CD4-positive, alpha-beta memory T cell (primary cell): ENCODE results near the gene GRPR. TPM values are rescaled to one million over a fixed set of nuclear protein-coding genes. Genes with fewer than 3 reads are reported as not detected.
A peak's percentile ranks its signal among the peaks of the same experiment; 100 is the strongest.

Experiments used
- CTCF ChIA-PET: fragments of 350-600 bp; sonication (Branson Sonifier 250); formaldehyde crosslinking; loops from one replicate; lab custom pipeline; 2021; ENCODE audit warnings: inconsistent platforms; ENCODE audit not compliant: partially characterized antibody; lab: Charles Lee
- POLR2A ChIA-PET: fragments of 350-600 bp; sonication (Branson Sonifier 250); formaldehyde crosslinking; loops from one replicate; lab custom pipeline; 2021; ENCODE audit not compliant: partially characterized antibody; lab: Charles Lee
- DNase-seq, 5 donors: peaks; one replicate each; pipeline versions ENCODE4 v3.0.0 to v3.0.0-alpha.2; 2020 to 2022; ENCODE audit warnings: mixed read lengths in 1 of 5
- H3K27ac ChIP-seq: one replicate; pipeline ENCODE4 v1.7.0; 2013; ENCODE audit warnings: low read depth, low read length
- H3K27me3 ChIP-seq: 2 replicates; pipeline ENCODE4 v1.7.0; 2013; ENCODE audit warnings: mild to moderate bottlenecking, low read length, moderate library complexity; ENCODE audit not compliant: insufficient read depth
- H3K36me3 ChIP-seq: 2 replicates; pipeline ENCODE4 v1.7.0; 2013; ENCODE audit warnings: mild to moderate bottlenecking, low read length, moderate library complexity; ENCODE audit not compliant: insufficient read depth
- H3K4me1 ChIP-seq: 2 replicates; pipeline ENCODE4 v1.7.0; 2013; ENCODE audit warnings: mild to moderate bottlenecking, low read length, moderate library complexity; ENCODE audit not compliant: insufficient read depth
- H3K4me3 ChIP-seq, 2 donors: one replicate each; pipeline ENCODE4 v1.7.0; 2013; ENCODE audit warnings: low read length in 2 of 2, mild to moderate bottlenecking in 1 of 2
- H3K9me3 ChIP-seq, 2 donors: one replicate each; pipeline ENCODE4 v1.7.0; 2013; ENCODE audit warnings: low read length in 2 of 2, control low read depth in 1 of 2; ENCODE audit not compliant: control insufficient read depth in 1 of 2
- H3K27ac Mint-ChIP-seq, 7 donors: one replicate each; pipeline ENCODE4 v1.8.0; 2020 to 2021; ENCODE audit warnings: mixed read lengths in 7 of 7, mild to moderate bottlenecking in 6 of 7, inconsistent platforms in 3 of 7, moderate library complexity in 3 of 7
- H3K27me3 Mint-ChIP-seq, 2 donors: one replicate each; pipeline ENCODE4 v1.8.0; 2020 to 2021; ENCODE audit warnings: mixed read lengths in 2 of 2
- H3K36me3 Mint-ChIP-seq, 2 donors: one replicate each; pipeline ENCODE4 v1.8.0; 2020 to 2021; ENCODE audit warnings: mixed read lengths in 2 of 2, inconsistent platforms in 1 of 2, mild to moderate bottlenecking in 1 of 2
- H3K4me1 Mint-ChIP-seq, 4 donors: one replicate each; pipeline ENCODE4 v1.8.0; 2020 to 2021; ENCODE audit warnings: mixed read lengths in 4 of 4, mild to moderate bottlenecking in 1 of 4
- H3K4me3 Mint-ChIP-seq, 8 donors: one replicate each; pipeline ENCODE4 v1.8.0; 2020 to 2021; ENCODE audit warnings: mixed read lengths in 8 of 8, mild to moderate bottlenecking in 7 of 8, moderate library complexity in 6 of 8, inconsistent platforms in 3 of 8
- H3K9me3 Mint-ChIP-seq, 8 donors: one replicate each; pipeline ENCODE4 v1.8.0; 2020 to 2021; ENCODE audit warnings: mixed read lengths in 8 of 8, mild to moderate bottlenecking in 5 of 8, inconsistent platforms in 3 of 8, moderate library complexity in 1 of 8
- intact Hi-C: fragments of 100-400 bp; cut with micrococcal nuclease; formaldehyde crosslinking; loops from one replicate; pipeline ENCODE4 v1.15.1; 2023
- polyA plus RNA-seq, 2 donors: library from polyadenylated mRNA; unstranded; fragments of 300-500 nt; fragmentation: Illumina TruSeq; gene quantifications; one replicate each; pipeline ENCODE4 v1.2.3, GENCODE V29; 2021
- total RNA-seq, 2 experiments: library from RNA; stranded (reverse); gene quantifications; one replicate each; pipeline ENCODE4 v1.2.3, GENCODE V29; 2021

The GRPR gene
- total and polyA plus RNA-seq, 4 experiments from 2014 or later: 0.23 to 0.33 (median 0.24) TPM; not detected in 1

DNA sequence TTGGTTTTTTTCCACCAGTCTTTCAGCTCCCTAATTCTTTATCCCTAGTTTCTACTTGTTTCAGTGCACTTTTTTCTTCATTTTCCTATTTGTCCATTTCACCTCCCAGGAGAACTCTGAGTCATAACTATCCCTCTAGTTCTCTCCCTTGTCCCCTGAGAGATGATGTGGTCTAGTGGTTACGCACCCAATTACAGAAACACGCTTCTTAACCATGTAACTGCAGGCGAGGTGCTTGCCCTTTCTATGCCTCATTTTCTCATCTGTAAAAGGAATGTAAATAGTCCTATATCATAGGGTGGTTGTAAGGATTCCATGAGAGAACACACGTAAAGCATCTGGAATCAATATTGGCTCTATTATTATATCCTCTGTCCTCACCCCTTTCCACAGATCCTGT, 8.8 kb upstream of the GRPR start:
- DNase-seq: no peak
- ChIA-PET CTCF (interaction anchor here (0.6 kb wide), 1 partner anchor 556 kb away, joined by 3 read pairs; no protein-coding TSS in a partner anchor), POLR2A (no interaction called here)
- no peaks in the 10 kb centered on the region for H3K4me1 ChIP-seq
- H3K4me3 Mint-ChIP-seq: no peak overlapping the region
- no peaks in the 10 kb centered on the region for H3K36me3 ChIP-seq
- H3K27me3 ChIP-seq: no peaks in the 10 kb centered on the region
- H3K36me3 Mint-ChIP-seq: no peaks in the 10 kb centered on the region
- H3K27me3 Mint-ChIP-seq: no peaks in the 10 kb centered on the region
- H3K9me3 ChIP-seq: no peaks in the 10 kb centered on the region
- intact Hi-C loops: no loop called here
- H3K27ac Mint-ChIP-seq: no peak overlapping the region
- no peaks in the 10 kb centered on the region for H3K4me1 Mint-ChIP-seq
- no peak overlapping the region for H3K27ac ChIP-seq
- no peak overlapping the region for H3K4me3 ChIP-seq
- peaks cover 0 to 7% (median 1%) of the 10 kb centered on the region in 8 donors for H3K9me3 Mint-ChIP-seq

DNA sequence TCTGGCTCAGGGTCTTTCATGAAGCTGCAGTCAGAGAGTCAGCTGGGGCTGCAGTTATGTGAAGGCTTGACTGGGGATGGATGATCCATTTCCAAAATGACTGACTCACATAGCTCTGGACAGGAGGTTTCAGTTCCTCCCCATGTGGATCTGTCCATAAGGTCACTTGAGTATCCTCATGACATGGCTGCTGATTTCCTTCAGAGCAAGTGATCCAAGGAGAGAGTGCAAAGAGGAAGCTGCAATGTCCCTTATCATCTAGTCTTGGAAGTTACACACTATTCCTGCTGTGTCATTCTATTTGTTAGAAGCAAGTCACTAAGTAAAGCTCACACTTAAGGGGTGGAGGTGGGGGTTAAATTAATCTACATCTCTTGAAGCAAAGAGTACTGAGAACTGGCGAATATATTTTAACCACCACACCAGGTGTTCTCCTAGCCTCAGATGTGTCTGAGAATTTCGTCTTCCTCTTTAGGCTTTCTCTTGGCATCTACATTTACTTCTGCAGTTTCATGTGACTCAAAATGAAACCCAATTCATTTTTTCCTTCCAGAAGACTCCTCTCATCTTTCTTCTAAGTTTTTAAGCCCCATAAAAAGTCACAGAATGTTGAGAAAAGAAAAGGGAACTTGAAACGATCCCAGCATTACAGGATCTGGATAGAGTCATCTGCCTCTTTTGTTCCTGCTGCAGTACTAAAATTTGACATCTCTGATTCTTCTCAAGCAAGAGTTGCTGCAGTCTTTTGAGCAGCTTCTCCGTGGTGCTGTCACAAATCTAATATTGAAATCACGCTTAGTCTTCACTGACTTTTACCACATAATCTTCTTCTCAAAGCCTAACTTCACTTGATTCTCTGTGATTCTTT, 3.8 kb upstream of the GRPR start:
- H3K9me3 ChIP-seq: no peaks in the 10 kb centered on the region
- DNase-seq: no peak
- ChIA-PET POLR2A (no interaction called here), CTCF (no interaction called here)
- no peak overlapping the region for H3K27ac ChIP-seq
- no peaks in the 10 kb centered on the region for H3K4me1 ChIP-seq
- intact Hi-C loops: loop anchor here (10.0 kb wide), 1 partner anchor 435 kb away; no protein-coding TSS in a partner anchor
- no peaks in the 10 kb centered on the region for H3K27me3 ChIP-seq
- Mint-ChIP-seq H3K9me3 (peaks cover 0 to 7% (median 0%) of the 10 kb centered on the region in 8 donors), H3K4me1 (peaks cover 4 to 11% (median 7%) of the 10 kb centered on the region in 4 donors), H3K36me3 (no peaks in the 10 kb centered on the region), H3K4me3 (peak overlapping the region in 1 of 8 donors; percentile 10), H3K27me3 (peaks cover 1 to 5% of the 10 kb centered on the region in 2 donors), H3K27ac (no peak overlapping the region)
- H3K36me3 ChIP-seq: no peaks in the 10 kb centered on the region
- H3K4me3 ChIP-seq: no peak overlapping the region

DNA sequence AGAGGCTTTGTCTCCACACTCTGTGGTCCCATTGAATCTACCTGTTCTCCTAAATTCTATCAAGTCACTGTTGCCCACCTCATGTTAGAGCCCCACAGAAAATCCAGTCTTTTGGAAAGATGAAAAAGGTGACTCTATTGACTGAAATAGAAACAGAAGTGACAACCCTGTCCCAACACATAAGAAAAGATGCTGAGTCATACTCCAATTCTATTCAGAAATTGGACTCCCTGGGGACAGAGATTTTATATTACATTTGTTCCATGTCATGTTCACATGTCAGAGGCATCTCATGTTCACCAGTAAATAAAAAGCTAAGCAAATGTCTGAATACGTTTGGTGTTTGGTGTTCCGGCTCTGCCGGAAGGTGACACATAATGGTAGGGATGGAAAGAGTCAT, 2.9 kb upstream of the GRPR start:
- CTCF ChIA-PET: no interaction called here

GRCh38 chrX:16124201-16124600, 836 bp downstream of the GRPR start:
- Histone ChIP-seq H3K4me3 (no peak overlapping the region), H3K27me3 (no peaks in the 10 kb centered on the region), H3K27ac (no peak overlapping the region), H3K9me3 (no peaks in the 10 kb centered on the region), H3K36me3 (no peaks in the 10 kb centered on the region), H3K4me1 (no peaks in the 10 kb centered on the region)
- ChIA-PET POLR2A (no interaction called here), CTCF (interaction anchor here (1.7 kb wide), 1 partner anchor 14 kb away, joined by 3 read pairs; no protein-coding TSS in a partner anchor)
- Mint-ChIP-seq H3K4me3 (no peak overlapping the region), H3K9me3 (no peaks in the 10 kb centered on the region), H3K27me3 (peaks cover 3 to 7% of the 10 kb centered on the region in 2 donors), H3K36me3 (no peaks in the 10 kb centered on the region), H3K27ac (no peak overlapping the region), H3K4me1 (peaks cover 4 to 11% (median 7%) of the 10 kb centered on the region in 4 donors)
- no peak for DNase-seq
- intact Hi-C loops: loop anchor here (10.0 kb wide), 1 partner anchor 439 kb away; no protein-coding TSS in a partner anchor

More for the DNA sequence above, 2.9 kb upstream of the GRPR start:
- Histone ChIP-seq H3K27ac (no peak overlapping the region), H3K4me3 (no peak overlapping the region), H3K36me3 (no peaks in the 10 kb centered on the region), H3K9me3 (no peaks in the 10 kb centered on the region), H3K4me1 (no peaks in the 10 kb centered on the region), H3K27me3 (no peaks in the 10 kb centered on the region)
- intact Hi-C loops: loop anchor here (10.0 kb wide), 1 partner anchor 436 kb away; no protein-coding TSS in a partner anchor
- no peak for DNase-seq
- H3K4me1 Mint-ChIP-seq: peaks cover 4 to 11% (median 7%) of the 10 kb centered on the region in 4 donors
- peaks cover 0 to 7% (median 0%) of the 10 kb centered on the region in 8 donors for H3K9me3 Mint-ChIP-seq
- H3K4me3 Mint-ChIP-seq: peak overlapping the region in 1 of 8 donors; percentile 40
- H3K27me3 Mint-ChIP-seq: peaks cover 1 to 5% of the 10 kb centered on the region in 2 donors
- H3K27ac Mint-ChIP-seq: no peak overlapping the region
- H3K36me3 Mint-ChIP-seq: no peaks in the 10 kb centered on the region
- POLR2A ChIA-PET: no interaction called here

- no peaks in the 10 kb centered on the region for H3K9me3 ChIP-seq
- CTCF ChIA-PET: interaction anchor here (1.2 kb wide), 1 partner anchor 21 kb away, joined by 3 read pairs; no protein-coding TSS in a partner anchor
Observed at GRCh38 chrX:16125520-16126149, 2.3 kb downstream of the GRPR start.

DNA sequence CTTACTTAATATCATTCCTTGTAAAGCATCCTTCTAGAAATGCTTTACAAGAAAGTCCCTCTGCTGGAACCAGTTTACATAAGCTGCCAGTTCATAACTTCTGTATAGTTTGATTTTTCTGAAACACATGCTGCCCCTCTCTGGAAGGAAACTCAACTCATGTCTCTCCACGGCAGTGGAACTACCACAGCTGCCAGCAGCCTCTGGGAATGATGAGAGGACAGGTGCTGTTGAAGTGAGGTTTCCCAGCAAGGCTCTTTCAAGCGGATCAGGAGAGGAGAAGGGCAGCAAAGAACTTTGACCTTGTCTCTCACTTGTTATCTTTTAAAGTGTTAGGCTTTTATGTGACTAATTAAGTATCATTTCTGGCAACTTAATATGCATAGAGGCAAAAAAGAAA, 7.3 kb downstream of the GRPR start:
- Histone ChIP-seq H3K27ac (no peak overlapping the region), H3K4me3 (no peak overlapping the region), H3K27me3 (no peaks in the 10 kb centered on the region), H3K4me1 (no peaks in the 10 kb centered on the region), H3K36me3 (no peaks in the 10 kb centered on the region), H3K9me3 (no peaks in the 10 kb centered on the region)
- H3K4me3 Mint-ChIP-seq: no peak overlapping the region
- ChIA-PET POLR2A (no interaction called here), CTCF (no interaction called here)
- no peak for DNase-seq
- no peaks in the 10 kb centered on the region for H3K4me1 Mint-ChIP-seq
- H3K36me3 Mint-ChIP-seq: no peaks in the 10 kb centered on the region
- H3K27ac Mint-ChIP-seq: peak overlapping the region in 1 of 7 donors; percentile 47
- peaks cover 2 to 4% of the 10 kb centered on the region in 2 donors for H3K27me3 Mint-ChIP-seq
- H3K9me3 Mint-ChIP-seq: no peaks in the 10 kb centered on the region
- intact Hi-C loops: no loop called here

More at GRCh38 chrX:16125520-16126149, 2.3 kb downstream of the GRPR start:
- Histone ChIP-seq H3K4me3 (no peak overlapping the region), H3K4me1 (no peaks in the 10 kb centered on the region), H3K27me3 (no peaks in the 10 kb centered on the region), H3K36me3 (no peaks in the 10 kb centered on the region), H3K27ac (no peak overlapping the region)
- Mint-ChIP-seq H3K27ac (no peak overlapping the region), H3K4me3 (no peak overlapping the region), H3K27me3 (peaks cover 2 to 6% of the 10 kb centered on the region in 2 donors), H3K36me3 (no peaks in the 10 kb centered on the region), H3K9me3 (no peaks in the 10 kb centered on the region), H3K4me1 (peaks cover 3 to 4% (median 4%) of the 10 kb centered on the region in 4 donors)
- no peak for DNase-seq
- intact Hi-C loops: loop anchor here (10.0 kb wide), 1 partner anchor 441 kb away; no protein-coding TSS in a partner anchor
- POLR2A ChIA-PET: no interaction called here

GRCh38 chrX:16134936-16135335, 11.6 kb downstream of the GRPR start:
- Mint-ChIP-seq H3K4me3 (no peak overlapping the region), H3K4me1 (peaks cover 0 to 2% (median 0%) of the 10 kb centered on the region in 4 donors), H3K27me3 (peaks cover 2 to 3% of the 10 kb centered on the region in 2 donors), H3K27ac (no peak overlapping the region), H3K36me3 (no peaks in the 10 kb centered on the region), H3K9me3 (no peaks in the 10 kb centered on the region)
- H3K27ac ChIP-seq: no peak overlapping the region
- H3K9me3 ChIP-seq: no peaks in the 10 kb centered on the region
- no peaks in the 10 kb centered on the region for H3K36me3 ChIP-seq
- H3K27me3 ChIP-seq: no peaks in the 10 kb centered on the region
- intact Hi-C loops: no loop called here
- CTCF ChIA-PET: no interaction called here
- H3K4me1 ChIP-seq: no peaks in the 10 kb centered on the region
- POLR2A ChIA-PET: no interaction called here
- H3K4me3 ChIP-seq: no peak overlapping the region
- no peak for DNase-seq
